Activated naive CD8-positive, alpha-beta T cell treated with anti-CD3 and anti-CD28 coated beads for 36 hours (primary cell): ENCODE data around the gene PRKCH. TPM values are rescaled to one million over a fixed set of nuclear protein-coding genes. Genes with fewer than 3 reads are reported as not detected.

ENCODE experiments used
- DNase-seq: peaks from one replicate; pipeline ENCODE4 v3.0.0; 2021
- H3K27ac Mint-ChIP-seq: one replicate; pipeline ENCODE4 v1.8.0; 2022; ENCODE audit warnings: mild to moderate bottlenecking, moderate library complexity, mixed read lengths
- H3K27me3 Mint-ChIP-seq: one replicate; pipeline ENCODE4 v1.8.0; 2022; ENCODE audit warnings: mild to moderate bottlenecking, mixed read lengths
- H3K36me3 Mint-ChIP-seq: one replicate; pipeline ENCODE4 v1.8.0; 2021; ENCODE audit warnings: mild to moderate bottlenecking, mixed read lengths
- H3K4me1 Mint-ChIP-seq: one replicate; pipeline ENCODE4 v1.8.0; 2021; ENCODE audit warnings: mixed read lengths
- H3K4me3 Mint-ChIP-seq: one replicate; pipeline ENCODE4 v1.8.0; 2022; ENCODE audit warnings: mild to moderate bottlenecking, moderate library complexity, mixed read lengths
- H3K9me3 Mint-ChIP-seq: one replicate; pipeline ENCODE4 v1.8.0; 2022; ENCODE audit warnings: mixed read lengths
- total RNA-seq, 2 experiments: library from RNA; stranded (reverse); gene quantifications; one replicate each; pipeline ENCODE4 v1.2.3, GENCODE V29; 2021

PRKCH gene
- total RNA-seq, 2 experiments from 2014 or later: 176 to 177 TPM

DNA sequence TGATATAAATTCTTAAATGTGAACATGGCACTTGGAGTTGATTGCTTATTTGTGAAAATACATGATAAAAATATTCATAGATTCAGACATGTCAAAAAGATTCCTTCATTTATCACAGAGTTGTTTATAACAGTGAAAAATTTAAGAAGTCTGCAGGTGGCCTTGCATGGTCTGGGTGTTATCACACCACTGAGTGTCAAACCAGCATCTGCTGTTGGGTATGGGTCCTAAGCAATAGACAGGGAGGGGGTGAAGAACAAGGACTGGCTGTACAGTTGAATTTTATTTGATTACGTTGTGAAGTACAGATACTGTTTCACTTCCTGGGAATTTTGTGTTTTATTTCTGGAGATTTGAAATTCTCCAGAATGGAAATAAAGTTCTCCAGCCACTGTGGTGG is 193.5 kb downstream of the PRKCH start:
- H3K4me1 Mint-ChIP-seq: peaks cover 89% of the 10 kb centered on the region
- no peaks in the 10 kb centered on the region for H3K9me3 Mint-ChIP-seq
- no peak for DNase-seq
- H3K27ac Mint-ChIP-seq: peak overlapping the region; percentile 68
- H3K4me3 Mint-ChIP-seq: no peak overlapping the region
- H3K36me3 Mint-ChIP-seq: peaks cover 60% of the 10 kb centered on the region
- no peaks in the 10 kb centered on the region for H3K27me3 Mint-ChIP-seq

DNA sequence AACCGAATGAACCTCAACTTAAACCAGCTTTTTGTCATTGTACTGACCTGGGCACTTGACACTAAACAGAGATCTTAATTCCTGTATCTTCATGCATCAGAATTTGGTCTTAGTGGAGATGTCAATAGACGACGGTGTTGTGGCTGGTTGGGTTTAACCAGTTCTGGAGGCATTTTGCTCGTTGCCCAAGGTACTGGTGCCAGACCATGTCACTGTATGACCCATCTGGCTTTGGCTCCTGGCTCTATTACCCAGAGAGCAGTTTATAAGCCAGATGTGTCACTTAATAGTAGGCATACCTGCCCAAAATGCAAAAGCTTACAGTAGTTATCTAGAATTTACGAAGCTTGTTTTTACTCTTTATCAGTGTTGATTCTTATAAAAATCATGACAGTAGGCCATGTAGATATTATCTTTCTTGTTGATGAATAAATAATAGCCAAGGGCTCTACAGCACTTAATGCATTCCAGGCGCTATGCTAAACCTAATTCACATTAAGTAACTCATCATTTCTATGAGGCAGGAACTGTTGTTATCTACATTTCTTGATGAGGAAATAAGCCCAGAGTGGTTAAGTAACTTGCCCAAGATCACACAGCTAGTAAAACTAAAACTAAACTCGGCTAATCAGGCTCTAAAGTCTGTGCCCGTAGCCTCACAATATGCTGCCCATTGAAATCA is 194.2 kb downstream of the PRKCH start:
- Mint-ChIP-seq H3K4me3 (no peak overlapping the region), H3K9me3 (no peaks in the 10 kb centered on the region), H3K36me3 (peaks cover 60% of the 10 kb centered on the region), H3K27me3 (no peaks in the 10 kb centered on the region), H3K27ac (peak overlapping the region; percentile 70), H3K4me1 (peaks cover 89% of the 10 kb centered on the region)
- DNase-seq: no peak

DNA sequence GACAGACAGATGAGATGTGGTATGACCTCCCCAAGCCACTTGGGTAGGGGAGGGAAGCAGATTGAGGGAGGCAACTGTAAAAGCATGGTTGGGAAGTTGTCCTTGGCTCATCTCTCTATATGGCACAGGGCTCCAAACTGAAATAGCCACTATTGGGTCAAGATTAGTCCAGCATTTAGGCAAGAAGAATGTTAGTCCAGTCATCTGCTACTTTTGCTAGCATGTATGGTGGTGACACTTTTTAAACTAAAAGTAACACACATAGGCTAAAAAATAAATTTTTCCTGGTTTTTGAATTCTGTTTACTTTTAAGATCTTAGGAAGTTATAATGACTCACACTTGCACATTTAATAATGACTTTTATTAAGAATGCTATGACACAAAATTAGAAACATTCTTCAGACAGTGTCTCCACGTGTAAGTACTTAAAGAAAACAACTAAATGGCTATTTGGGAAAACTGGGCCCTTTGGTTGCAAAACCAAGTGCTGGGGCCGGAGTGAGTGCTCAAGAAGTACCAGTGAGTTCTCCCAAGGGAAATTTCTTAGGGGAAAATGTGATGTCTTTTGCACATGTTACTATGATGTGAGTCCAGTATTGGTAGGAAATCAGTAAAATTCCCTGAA is 194.9 kb downstream of the PRKCH start:
- Mint-ChIP-seq H3K27me3 (no peaks in the 10 kb centered on the region), H3K9me3 (no peaks in the 10 kb centered on the region), H3K4me1 (peaks cover 82% of the 10 kb centered on the region), H3K27ac (peak overlapping the region; percentile 70), H3K4me3 (no peak overlapping the region), H3K36me3 (peaks cover 63% of the 10 kb centered on the region)
- no peak for DNase-seq

DNA sequence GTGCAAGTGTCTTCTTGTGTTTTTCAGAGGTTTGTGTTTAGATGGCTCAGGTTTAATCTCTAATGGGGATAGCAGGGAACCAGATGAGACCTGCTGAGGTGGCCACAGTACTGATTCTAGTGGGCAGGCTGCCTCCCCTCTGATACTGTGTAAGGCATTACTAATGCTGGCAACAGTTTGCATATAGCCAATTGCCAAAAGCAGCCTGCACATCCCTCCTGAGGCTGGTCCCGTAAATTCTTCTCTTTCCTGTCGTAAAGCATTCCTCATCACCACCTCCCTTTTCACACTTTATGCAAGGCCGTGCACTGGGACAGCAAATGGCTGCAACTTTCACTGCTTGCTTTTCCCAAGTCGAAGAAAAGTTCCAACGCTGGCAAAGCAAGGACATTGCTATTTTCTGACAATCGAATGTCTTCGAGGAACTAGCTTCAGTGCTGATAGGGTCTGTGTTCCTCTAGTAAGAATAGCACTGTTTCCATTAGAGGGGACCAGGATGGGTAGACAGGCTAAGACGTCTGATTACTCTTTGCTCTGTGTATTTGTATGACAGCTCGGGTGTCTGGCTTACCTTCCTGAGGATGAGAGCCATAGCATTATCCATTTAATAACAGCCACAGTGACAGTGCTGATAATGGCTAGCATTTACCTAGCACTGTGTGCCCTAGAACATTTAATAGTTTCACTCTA is 195.7 kb downstream of the PRKCH start:
- Mint-ChIP-seq H3K27me3 (no peaks in the 10 kb centered on the region), H3K36me3 (peaks cover 68% of the 10 kb centered on the region), H3K4me1 (peaks cover 76% of the 10 kb centered on the region), H3K9me3 (no peaks in the 10 kb centered on the region), H3K4me3 (no peak overlapping the region), H3K27ac (peak overlapping the region; percentile 73)
- no peak for DNase-seq

DNA sequence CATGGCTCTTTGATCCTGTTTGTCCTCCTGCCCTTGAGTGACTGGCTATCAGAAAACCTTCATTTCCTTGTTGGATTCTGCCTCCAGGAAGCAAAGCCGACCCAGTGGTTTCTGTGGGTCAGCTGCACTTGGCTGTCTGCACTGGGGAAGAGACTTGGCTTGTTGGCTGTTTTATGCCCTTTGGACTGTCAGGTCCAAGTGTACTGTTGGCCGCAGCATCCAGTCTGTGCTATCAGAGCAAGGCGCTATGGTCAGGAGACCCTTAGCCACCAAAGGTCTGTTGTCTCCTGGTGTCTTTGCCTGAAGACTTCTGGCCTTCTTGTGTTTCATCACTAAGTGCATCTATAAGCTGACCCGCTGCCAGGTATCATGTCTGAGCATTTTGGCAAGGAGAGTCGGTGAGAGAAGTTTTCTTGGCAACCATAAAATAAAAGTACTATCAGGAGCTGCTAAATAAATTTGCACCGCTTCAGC is 196.6 kb downstream of the PRKCH start:
- Mint-ChIP-seq H3K27ac (peak overlapping the region; percentile 73), H3K4me1 (peaks cover 78% of the 10 kb centered on the region), H3K36me3 (peaks cover 70% of the 10 kb centered on the region), H3K27me3 (no peaks in the 10 kb centered on the region), H3K4me3 (no peak overlapping the region), H3K9me3 (peaks cover 2% of the 10 kb centered on the region)
- DNase-seq: no peak

DNA sequence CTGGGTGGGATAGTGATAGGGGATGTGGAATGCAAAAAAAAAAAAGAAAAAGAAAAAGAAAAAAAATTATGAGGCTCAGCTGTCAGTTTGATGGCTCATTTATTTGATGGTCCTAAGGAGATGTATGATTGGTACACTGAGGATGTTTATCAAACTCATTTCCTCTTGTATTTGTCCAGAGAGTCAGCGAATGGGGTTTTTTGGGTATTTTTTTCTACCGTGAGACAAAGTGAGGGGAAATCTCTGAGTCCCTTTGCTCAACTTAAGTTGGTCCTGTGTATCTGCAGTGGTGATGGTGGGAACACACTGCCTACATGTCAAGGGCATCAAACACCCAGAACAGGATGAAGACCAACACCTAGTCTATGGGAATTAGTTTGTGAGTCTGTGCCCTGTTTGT is 197.0 kb downstream of the PRKCH start:
- DNase-seq: no peak

DNA sequence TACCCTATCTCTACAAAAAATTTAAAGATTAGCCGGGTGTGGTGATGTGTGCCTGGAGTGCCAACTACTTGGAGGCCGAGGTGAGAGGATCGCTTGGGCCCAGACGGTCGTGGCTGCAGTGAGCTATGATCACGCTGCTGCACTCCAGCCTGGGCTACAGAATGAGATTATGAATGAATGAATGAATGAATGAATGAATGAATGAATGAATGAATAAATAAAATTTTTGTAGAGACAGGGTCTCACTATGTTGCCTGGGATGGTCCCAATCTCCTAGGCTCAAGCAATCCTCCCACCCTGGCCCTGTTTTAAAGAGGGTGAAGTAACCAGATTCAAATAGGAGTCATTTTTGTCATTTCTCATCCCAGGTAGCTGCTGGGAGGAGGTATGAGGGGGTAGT is 197.7 kb downstream of the PRKCH start:
- Mint-ChIP-seq H3K27me3 (no peaks in the 10 kb centered on the region), H3K4me3 (peak overlapping the region; percentile 16), H3K27ac (peak overlapping the region; percentile 43), H3K4me1 (peaks cover 76% of the 10 kb centered on the region), H3K36me3 (peaks cover 71% of the 10 kb centered on the region), H3K9me3 (peaks cover 2% of the 10 kb centered on the region)
- DNase-seq: no peak

More for the DNA sequence above, 197.0 kb downstream of the PRKCH start:
- H3K4me1 Mint-ChIP-seq: peaks cover 76% of the 10 kb centered on the region
- peaks cover 69% of the 10 kb centered on the region for H3K36me3 Mint-ChIP-seq
- H3K9me3 Mint-ChIP-seq: peaks cover 2% of the 10 kb centered on the region
- no peaks in the 10 kb centered on the region for H3K27me3 Mint-ChIP-seq
- H3K27ac Mint-ChIP-seq: peak overlapping the region; percentile 73
- no peak overlapping the region for H3K4me3 Mint-ChIP-seq

DNA sequence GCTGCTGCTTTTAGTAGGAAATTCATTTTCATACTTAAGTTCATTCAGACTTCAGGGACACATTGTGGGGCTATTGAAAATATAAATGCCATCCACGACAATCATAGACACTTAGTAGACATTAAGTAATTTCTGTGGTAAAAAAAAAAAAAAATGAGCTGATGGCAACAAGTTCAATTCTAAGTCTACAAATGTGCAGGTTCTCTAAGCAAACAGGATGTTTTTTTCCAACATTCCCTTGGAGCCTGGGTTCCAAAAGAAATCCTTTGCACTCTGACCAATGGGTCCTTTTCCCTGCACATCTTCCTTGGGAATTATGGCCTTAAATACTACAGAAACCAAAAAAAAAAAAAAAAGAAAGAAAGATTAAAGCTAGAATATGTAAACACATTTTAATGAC is 198.4 kb downstream of the PRKCH start:
- DNase-seq: no peak
- Mint-ChIP-seq H3K9me3 (peaks cover 2% of the 10 kb centered on the region), H3K4me1 (peaks cover 78% of the 10 kb centered on the region), H3K27ac (no peak overlapping the region), H3K27me3 (no peaks in the 10 kb centered on the region), H3K4me3 (no peak overlapping the region), H3K36me3 (peaks cover 69% of the 10 kb centered on the region)

DNA sequence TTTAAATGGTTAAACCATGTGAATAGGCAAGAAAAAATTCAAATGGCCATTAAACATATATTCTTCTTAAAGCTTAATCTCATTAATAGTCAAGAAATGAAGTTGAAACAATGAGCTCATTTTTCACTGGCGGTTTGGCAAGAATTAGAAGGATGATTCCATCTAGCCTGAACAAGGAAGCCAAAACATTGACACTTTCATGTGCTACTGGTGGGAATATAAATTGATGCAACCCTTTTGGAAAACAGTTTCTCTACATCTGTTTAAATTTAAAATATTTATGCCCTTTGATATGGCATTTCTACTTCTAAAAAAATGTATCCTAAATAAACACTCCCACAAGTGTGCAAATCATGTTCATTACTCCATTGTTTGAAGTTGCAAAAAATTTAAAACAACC is 199.2 kb downstream of the PRKCH start:
- peaks cover 2% of the 10 kb centered on the region for H3K9me3 Mint-ChIP-seq
- peaks cover 80% of the 10 kb centered on the region for H3K4me1 Mint-ChIP-seq
- no peaks in the 10 kb centered on the region for H3K27me3 Mint-ChIP-seq
- H3K36me3 Mint-ChIP-seq: peaks cover 66% of the 10 kb centered on the region
- H3K4me3 Mint-ChIP-seq: no peak overlapping the region
- no peak overlapping the region for H3K27ac Mint-ChIP-seq
- DNase-seq: no peak

DNA sequence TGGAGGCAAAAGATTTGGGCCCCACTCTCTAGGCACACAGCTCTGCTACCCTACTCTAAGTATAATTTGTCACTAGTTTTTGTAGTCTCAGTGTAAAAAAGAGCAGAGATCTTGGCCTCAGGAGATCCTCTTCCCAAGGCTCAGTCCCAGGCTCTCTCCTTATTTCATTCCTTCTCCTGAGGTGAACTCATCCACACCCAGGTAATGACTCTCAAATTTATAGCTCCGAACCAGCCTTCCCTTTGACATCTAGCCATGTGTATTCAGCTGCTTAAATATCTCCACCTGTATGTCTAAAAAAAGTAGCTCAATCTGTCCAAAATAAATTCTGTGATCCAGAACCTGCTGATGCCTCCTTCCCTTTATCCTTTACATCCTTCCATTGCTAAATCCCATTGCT is 200.4 kb downstream of the PRKCH start:
- no peaks in the 10 kb centered on the region for H3K27me3 Mint-ChIP-seq
- DNase-seq: no peak
- H3K4me1 Mint-ChIP-seq: peaks cover 80% of the 10 kb centered on the region
- peaks cover 68% of the 10 kb centered on the region for H3K36me3 Mint-ChIP-seq
- H3K27ac Mint-ChIP-seq: peak overlapping the region; percentile 76
- no peak overlapping the region for H3K4me3 Mint-ChIP-seq
- peaks cover 2% of the 10 kb centered on the region for H3K9me3 Mint-ChIP-seq

DNA sequence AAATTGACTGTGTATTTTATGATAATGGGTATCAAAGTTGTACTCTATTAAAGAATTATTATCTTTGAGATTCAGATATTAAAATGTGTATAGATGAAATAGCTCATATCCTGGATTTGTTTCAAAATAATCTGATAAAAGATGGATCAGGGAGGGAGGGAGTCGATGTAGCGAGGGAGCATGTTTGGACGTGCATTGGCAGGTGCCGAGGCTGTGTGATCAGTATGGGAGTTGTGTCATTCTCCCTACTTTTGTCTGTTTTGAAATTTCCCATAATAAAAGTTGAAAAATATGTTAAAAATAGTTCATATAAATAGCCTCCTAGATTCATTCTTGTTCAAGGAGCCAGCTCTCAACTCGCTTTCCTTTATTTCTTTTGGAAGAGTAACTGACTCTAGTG is 202.4 kb downstream of the PRKCH start:
- Mint-ChIP-seq H3K27me3 (no peaks in the 10 kb centered on the region), H3K4me3 (no peak overlapping the region), H3K27ac (peak overlapping the region; percentile 93), H3K4me1 (peaks cover 80% of the 10 kb centered on the region), H3K9me3 (peaks cover 6% of the 10 kb centered on the region), H3K36me3 (peaks cover 72% of the 10 kb centered on the region)
- no peak for DNase-seq

DNA sequence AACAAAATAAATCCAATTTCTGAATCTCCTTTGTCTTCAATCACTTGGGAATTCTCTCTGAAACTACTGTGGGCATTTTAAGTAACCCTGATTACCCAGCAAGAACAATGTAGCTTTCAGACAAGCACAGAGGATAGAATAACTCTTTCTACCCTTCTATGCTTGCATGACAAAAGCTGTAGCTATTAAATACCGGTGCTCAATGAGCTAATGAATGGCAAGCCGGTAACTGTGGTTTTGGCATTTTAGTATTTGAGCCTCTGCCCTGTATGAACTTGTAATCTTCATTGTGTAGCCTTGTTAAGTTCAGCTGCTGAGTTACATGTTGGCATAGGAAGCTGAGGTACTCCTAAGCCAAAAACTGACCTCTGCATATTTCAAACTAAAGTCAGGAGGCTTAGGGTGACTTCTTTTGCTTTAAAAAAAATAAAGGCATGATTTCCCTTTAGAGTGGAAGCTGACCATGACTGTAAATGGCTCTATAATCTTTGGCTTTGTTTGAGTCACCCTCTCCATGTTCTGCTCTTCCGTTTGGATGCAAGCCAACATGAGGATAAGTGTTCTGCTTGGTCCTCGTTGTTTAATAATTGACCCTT is 202.9 kb downstream of the PRKCH start:
- Mint-ChIP-seq H3K27ac (peak overlapping the region; percentile 93), H3K36me3 (peaks cover 77% of the 10 kb centered on the region), H3K27me3 (no peaks in the 10 kb centered on the region), H3K9me3 (peaks cover 9% of the 10 kb centered on the region), H3K4me1 (peaks cover 79% of the 10 kb centered on the region), H3K4me3 (no peak overlapping the region)
- DNase-seq: no peak

DNA sequence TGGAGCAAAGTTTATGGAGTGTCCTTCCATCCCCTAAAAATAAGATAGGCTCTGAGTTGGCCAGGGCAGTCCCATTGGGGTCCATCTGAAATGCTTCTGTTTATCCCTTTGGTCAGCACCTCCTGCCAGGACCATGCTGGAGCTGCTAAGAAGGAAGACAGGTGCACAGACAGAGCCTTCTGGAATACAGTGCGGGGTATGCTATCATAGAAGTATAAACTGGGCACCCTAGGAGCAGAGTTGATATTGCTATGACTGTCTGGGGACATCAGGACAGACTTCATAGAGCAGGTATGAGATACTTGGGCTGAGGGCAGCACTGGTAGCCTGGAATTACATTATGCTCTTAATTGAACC is 203.5 kb downstream of the PRKCH start:
- peaks cover 9% of the 10 kb centered on the region for H3K9me3 Mint-ChIP-seq

DNA sequence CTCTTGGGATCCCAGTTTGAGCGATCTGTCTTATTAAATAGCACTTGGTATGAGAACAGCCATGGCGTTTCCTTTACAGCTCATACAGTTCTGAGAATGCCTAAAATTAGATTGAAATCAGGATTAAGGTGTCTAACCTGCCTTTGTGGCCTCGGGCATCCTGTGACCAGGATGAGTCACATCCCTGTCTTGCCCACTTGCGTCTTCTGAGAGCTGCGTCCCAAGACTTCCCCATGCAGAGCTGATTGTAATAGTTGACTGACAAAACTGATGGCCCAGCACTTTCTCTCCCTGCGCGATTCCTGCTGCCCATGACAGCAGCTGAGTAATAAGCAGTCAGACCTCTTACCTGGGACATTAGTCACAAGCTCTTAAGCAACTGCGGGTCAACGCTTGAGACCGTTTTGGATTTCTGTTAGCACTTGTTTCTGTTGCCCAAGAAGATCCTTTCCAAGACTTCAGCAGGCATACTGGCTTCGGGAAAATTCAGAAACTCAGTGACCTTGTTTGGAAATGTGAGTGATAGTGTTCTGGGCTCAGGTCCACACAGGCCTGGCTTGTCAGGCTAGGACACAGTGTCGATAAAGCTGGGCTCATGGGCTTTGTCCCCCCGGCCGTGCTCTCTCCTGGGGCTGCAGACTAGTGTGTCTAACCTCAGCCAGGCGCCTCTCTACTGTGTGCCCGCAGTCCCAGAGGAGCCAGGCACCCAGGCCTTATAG is 204.1 kb downstream of the PRKCH start:
- Mint-ChIP-seq H3K9me3 (peaks cover 9% of the 10 kb centered on the region), H3K4me1 (peaks cover 77% of the 10 kb centered on the region), H3K27me3 (no peaks in the 10 kb centered on the region), H3K27ac (peak overlapping the region; percentile 93), H3K36me3 (peaks cover 78% of the 10 kb centered on the region), H3K4me3 (peak overlapping the region; percentile 23)
- DNase-seq: peak; percentile 77

More for the DNA sequence above, 203.5 kb downstream of the PRKCH start:
- Mint-ChIP-seq H3K27ac (peak overlapping the region; percentile 93), H3K4me1 (peaks cover 76% of the 10 kb centered on the region), H3K27me3 (no peaks in the 10 kb centered on the region), H3K4me3 (peak overlapping the region; percentile 5), H3K36me3 (peaks cover 77% of the 10 kb centered on the region)
- DNase-seq: no peak
